Gastroesophageal sphincter (tissue), 3 donors: ENCODE results near the gene ODF2.
A peak's percentile ranks its signal among the peaks of the same experiment; 100 is the strongest.

Source experiments
- CTCF ChIP-seq, 4 experiments: fragments of 200-600 bp in 2 of 4; fragments of 450-650 bp in 2 of 4; sonication (generic) in 1 of 4; IDR thresholded peaks; one replicate each; pipeline ENCODE4 v1.5.1; 2017 to 2019; ENCODE audit warnings: antibody characterized with exemption in 4 of 4, mild to moderate bottlenecking in 2 of 4, moderate library complexity in 2 of 4
- POLR2A ChIP-seq, 2 donors: fragments of 450-650 bp; IDR thresholded peaks; one replicate each; pipeline ENCODE4 v1.6.1; 2017; ENCODE audit warnings: antibody characterized with exemption in 2 of 2, mild to moderate bottlenecking in 2 of 2, moderate library complexity in 1 of 2

- peak in 3 of 4 experiments; percentile 42 to 55 (median 47) for TF ChIP-seq CTCF (IDR thresholded peaks at IDR 0.05)
- no peak for TF ChIP-seq POLR2A (IDR thresholded peaks at IDR 0.05)
These were observed 43.6 kb upstream of the ODF2 start for GRCh38 chr9:128412120-128412790.
